Sciatic nerve (tissue), 2 donors: ENCODE results near the gene TMEM200C. TPM values are rescaled to one million over a fixed set of nuclear protein-coding genes. Genes with fewer than 3 reads are reported as not detected.

Experiments
- ATAC-seq: fragments of 200-7000 bp; cut with Tn5 transposase; one replicate; pipeline ENCODE4 v1.9.1; 2020; ENCODE audit warnings: mild to moderate bottlenecking, moderate library complexity
- DNase-seq: peaks from one replicate; pipeline ENCODE4 v3.0.0-alpha.2; 2020; ENCODE audit warnings: low spot score
- intact Hi-C: fragments of 100-400 bp; cut with DNase I; formaldehyde crosslinking; loops from one replicate; pipeline ENCODE4 v1.14.2; 2022
- total RNA-seq: library from RNA; stranded (reverse); fragmentation: NEBNext Ultra II Directional; extraction: Animal tissue kit (Norgen Biotek cat#: 25700); gene quantifications from one replicate; pipeline ENCODE4 v1.2.1, GENCODE V29; 2021
- donor health status: DM: no; HTN: no; CAD: no.
- donor health status: DM: no; HTN: no; CAD: no.

Gene TMEM200C
- total RNA-seq, result 0.94 TPM

- intact Hi-C loops, result no loop called here
- ATAC-seq, result no peak
- DNase-seq, result no peak
Observed at GRCh38 chr18:5895299-5895875, at the start of gene TMEM200C. TMEM200C (minus strand) TSS chr18:5895522; CDS start chr18:5892063, 3,459 bp downstream.

- no peak for ATAC-seq
- intact Hi-C loops, result loop anchor here (5.0 kb wide), 1 partner anchor 248 kb away; no protein-coding TSS in a partner anchor
Observed at GRCh38 chr18:5944448-5944847, 49.1 kb upstream of the TMEM200C start.

DNA sequence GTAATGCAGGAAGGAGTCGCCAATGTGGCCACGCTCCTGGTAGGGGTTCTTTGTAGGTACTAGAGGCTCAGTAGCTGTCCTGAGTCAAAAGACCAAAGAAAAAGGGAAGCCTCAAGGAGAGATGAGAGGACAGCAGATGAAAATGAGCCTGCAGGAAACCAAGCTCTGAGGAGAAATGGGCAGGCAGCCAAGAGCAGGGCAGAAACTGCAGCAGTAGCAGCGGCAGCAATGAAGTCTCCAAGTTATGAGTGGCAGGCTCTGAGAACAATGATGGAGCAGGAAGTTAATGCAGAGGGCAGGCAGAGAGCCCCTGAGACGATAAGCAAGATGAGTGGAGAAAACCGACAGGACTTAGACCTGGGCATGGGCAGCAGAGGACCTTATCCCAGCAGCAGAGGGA is 48.2 kb upstream of the TMEM200C start:
- intact Hi-C loops, result loop anchor here (5.0 kb wide), 1 partner anchor 249 kb away; no protein-coding TSS in a partner anchor
- DNase-seq (no peak), ATAC-seq (no peak)

More at GRCh38 chr18:5944448-5944847, 49.1 kb upstream of the TMEM200C start:
- DNase-seq, result no peak

- no peak for ATAC-seq
- intact Hi-C loops, result loop anchor here (5.0 kb wide), 1 partner anchor 250 kb away; no protein-coding TSS in a partner anchor
- no peak for DNase-seq
Observed at GRCh38 chr18:5942591-5942990, 47.3 kb upstream of the TMEM200C start.

DNA sequence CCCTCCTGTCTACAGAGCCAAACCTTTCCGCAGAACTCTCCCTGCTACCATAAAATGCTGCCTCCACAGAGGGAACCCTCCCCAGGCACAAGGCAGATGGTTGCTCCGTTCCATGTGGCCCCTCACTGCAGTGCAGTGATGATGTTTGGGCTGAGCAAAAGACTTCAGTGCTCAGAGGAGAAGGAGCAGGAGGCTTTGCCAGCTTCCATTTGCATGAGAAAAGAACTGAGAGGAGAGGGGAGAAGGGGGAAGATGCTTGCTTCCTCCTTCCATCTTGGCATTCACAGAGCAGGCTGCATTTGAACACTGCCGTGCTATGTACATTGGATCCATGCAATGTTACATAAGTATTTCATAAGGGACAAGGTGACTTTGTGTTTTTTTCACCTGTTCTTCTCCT is 46.6 kb upstream of the TMEM200C start:
- DNase-seq, result no peak
- intact Hi-C loops, result loop anchor here (5.0 kb wide), 1 partner anchor 250 kb away; no protein-coding TSS in a partner anchor
- ATAC-seq, result no peak

DNA sequence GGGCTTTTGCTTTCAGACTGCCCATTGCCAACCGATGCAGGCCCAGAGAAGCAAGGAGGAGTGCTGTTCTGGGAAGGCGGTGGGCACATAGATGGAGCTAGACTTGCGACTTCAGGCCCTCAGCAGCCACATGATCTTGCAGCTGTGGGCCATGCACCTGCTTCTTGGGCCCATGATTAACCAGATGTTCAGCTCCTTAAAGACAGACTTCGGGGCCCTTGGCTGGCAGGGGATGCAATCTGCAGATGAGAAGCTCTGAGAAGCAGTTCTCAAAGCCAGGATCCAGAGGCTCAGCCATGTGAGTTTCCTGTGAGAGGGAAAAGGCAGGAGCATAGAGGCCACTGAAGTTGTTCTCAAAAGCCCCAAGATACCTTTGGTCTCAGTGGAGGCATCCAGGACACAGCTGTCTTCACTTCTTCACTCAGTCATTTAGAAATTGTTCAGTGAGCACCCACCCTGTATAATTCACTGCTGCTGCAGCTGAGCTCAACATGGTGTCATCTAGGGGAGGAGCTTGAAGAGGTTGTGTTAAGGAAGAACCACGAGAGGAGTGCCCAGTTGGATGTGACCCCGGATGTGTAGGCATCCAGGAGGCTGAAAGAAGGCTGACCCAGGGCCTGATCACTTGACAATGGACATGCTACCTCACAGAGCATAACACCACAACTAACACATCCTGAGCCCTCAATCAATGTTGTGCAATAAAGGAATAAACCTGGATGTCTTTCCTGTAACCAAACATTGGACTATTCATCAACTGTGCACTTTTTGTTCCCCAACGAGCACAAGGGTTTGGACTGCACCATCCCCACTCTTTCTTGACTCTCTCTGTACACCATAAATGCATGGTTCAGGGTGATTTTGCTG is 44.7 kb upstream of the TMEM200C start:
- ATAC-seq, result no peak
- no peak for DNase-seq
- intact Hi-C loops, result loop anchor here (5.0 kb wide), 1 partner anchor 252 kb away; no protein-coding TSS in a partner anchor

- intact Hi-C loops, result no loop called here
- ATAC-seq (no peak), DNase-seq (no peak)
Observed at GRCh38 chr18:5937795-5938194, 42.5 kb upstream of the TMEM200C start.

DNA sequence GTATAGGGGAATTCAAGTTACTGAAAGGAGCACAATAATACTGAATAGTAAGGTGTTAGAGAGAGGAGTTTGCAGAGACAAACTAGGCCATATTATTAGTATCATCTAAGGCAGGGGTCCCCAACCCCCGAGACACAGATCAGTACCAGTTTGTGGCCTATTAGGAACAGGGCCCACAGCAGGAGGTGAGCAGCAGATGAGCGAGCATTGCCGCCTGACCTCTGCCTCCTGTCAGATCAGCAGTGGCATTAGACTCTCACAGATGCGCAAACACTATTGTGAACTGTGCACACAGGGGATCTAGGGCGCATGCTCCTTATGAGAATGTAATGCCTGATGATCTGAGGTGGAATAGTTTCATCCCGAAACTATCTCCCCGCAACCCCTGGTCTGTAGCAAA is 41.8 kb upstream of the TMEM200C start:
- ATAC-seq, result no peak
- intact Hi-C loops, result no loop called here

DNA sequence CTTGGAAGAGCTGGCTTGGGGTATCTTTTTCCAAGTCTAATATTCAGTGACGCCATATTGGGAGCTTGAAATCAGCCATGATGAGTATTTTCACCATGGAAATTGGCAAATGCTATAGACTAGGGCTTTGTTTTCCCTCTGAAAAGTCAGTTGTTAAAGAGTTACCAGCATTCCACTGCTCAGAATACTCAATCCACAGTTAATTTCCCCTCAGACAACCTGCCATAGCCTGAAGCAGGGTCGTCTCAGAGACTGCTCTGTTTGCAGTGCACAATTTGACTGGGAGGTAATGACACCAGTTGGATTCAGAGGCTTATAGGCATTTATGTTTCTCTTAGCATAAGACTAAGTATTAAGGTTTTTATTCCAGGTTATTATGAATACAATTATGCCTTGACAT is 35.5 kb upstream of the TMEM200C start:
- intact Hi-C loops, result no loop called here
- ATAC-seq (no peak), DNase-seq (no peak)

More for the DNA sequence above, 41.8 kb upstream of the TMEM200C start:
- no peak for DNase-seq

GRCh38 chr18:5918205-5918858 is 23.0 kb upstream of the TMEM200C start:
- DNase-seq (no peak), ATAC-seq (no peak)
- intact Hi-C loops, result no loop called here

- intact Hi-C loops, result no loop called here
- DNase-seq, result no peak
- ATAC-seq, result no peak
Observed at GRCh38 chr18:5914951-5915350, 19.6 kb upstream of the TMEM200C start.

DNA sequence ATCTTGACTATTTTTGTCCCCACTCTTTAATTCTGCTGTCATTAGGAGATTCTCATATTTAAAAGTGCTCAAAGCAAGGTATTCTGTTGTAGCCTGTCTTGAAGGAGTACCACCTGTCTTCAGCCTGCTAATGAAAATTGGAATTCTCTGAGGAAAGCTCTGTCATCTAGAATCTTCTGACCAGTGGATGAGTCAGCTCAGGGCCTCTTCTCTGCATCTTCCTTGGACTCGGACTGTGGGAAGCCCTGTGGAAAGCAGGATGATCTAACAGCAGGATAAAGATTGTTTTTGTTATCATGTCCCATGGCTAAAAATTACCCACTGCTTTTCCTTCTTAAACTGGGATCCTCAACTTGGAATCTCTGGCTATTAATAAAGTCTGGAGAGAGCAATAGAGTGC is 18.7 kb upstream of the TMEM200C start:
- intact Hi-C loops, result no loop called here
- DNase-seq (no peak), ATAC-seq (no peak)

GRCh38 chr18:5912566-5912965 is 17.2 kb upstream of the TMEM200C start:
- intact Hi-C loops, result no loop called here
- no peak for ATAC-seq

GRCh38 chr18:5909125-5909524 is 13.8 kb upstream of the TMEM200C start:
- ATAC-seq, result no peak

More at GRCh38 chr18:5912566-5912965, 17.2 kb upstream of the TMEM200C start:
- no peak for DNase-seq

GRCh38 chr18:5903386-5903785 is 8.1 kb upstream of the TMEM200C start:
- ATAC-seq (no peak), DNase-seq (no peak)
- intact Hi-C loops, result no loop called here

More at GRCh38 chr18:5909125-5909524, 13.8 kb upstream of the TMEM200C start:
- DNase-seq, result no peak
- intact Hi-C loops, result no loop called here

DNA sequence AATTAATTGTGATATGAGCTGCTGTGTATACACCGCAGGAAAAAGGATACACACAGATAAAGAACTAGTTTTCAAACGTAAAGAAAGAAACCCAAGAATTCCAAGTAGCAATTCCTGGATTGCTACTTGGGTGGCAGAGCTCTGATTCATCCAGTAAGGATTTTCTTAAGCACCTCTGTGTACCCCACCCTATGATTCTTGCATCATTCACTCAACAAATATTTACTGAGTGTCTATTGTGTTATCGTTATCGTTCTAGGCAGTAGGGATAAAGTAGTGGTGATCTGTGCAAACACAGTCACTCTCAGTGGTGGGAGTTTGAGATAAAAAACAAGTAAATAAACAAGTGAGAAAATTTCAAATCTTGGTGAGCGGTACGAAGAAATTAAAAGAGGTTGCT is 4.9 kb upstream of the TMEM200C start:
- ATAC-seq (no peak), DNase-seq (no peak)
- intact Hi-C loops, result no loop called here

DNA sequence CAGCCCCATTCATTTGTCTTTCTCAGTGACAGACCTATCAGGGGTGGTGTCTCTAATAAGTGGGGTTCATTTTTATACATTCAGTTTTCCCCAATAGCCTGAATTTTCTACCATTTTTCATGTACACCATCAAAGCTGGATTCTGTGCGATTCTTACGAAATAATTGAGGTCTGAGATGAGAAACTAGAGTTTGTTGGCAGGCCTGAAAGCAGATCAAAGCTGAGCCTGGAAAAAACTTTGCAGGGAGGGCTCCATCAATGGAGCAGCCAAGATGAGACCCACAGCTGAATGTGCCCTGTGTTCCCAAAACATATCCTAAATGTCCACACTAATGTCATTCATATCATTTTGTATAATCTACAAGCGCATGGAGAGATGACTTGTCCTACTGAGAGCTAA is 4.5 kb upstream of the TMEM200C start:
- no peak for DNase-seq
- intact Hi-C loops, result no loop called here

GRCh38 chr18:5895876-5896740 is 786 bp upstream of the TMEM200C start:
- DNase-seq, result peak; percentile 60
- ATAC-seq, result peak; percentile 65
- intact Hi-C loops, result no loop called here

More for the DNA sequence above, 4.5 kb upstream of the TMEM200C start:
- ATAC-seq, result no peak
